Esophagus (tissue), 2 donors: ENCODE data around the gene LAMTOR1. TPM values are rescaled to one million over a fixed set of nuclear protein-coding genes. Genes with fewer than 3 reads are reported as not detected.
A peak's percentile ranks its signal among the peaks of the same experiment; 100 is the strongest.
"Not testable (repeated sequence)": the region's sequence is repeated elsewhere in the genome, so short reads cannot be mapped to it uniquely, and the experiment has no call there.

Experiments used
- H3K27ac ChIP-seq, 2 donors: one replicate each; pipeline ENCODE4 v1.5.1; 2013; ENCODE audit warnings: low read depth in 2 of 2, mild to moderate bottlenecking in 2 of 2, inconsistent platforms in 1 of 2, low read length in 1 of 2, moderate library complexity in 1 of 2
- H3K27me3 ChIP-seq, 2 donors: one replicate each; pipeline ENCODE4 v1.6.1; 2013; ENCODE audit warnings: low read length in 2 of 2, control low read depth in 1 of 2, mild to moderate bottlenecking in 1 of 2; ENCODE audit not compliant: insufficient read depth in 2 of 2, control insufficient read depth in 1 of 2
- H3K36me3 ChIP-seq, 2 donors: one replicate each; pipeline ENCODE4 v1.6.1; 2013; ENCODE audit warnings: low read length in 1 of 2; ENCODE audit not compliant: control insufficient read depth in 2 of 2, insufficient read depth in 2 of 2
- H3K4me1 ChIP-seq, 2 donors: one replicate each; pipeline ENCODE4 v1.6.1; 2013; ENCODE audit warnings: low read length in 1 of 2; ENCODE audit not compliant: control insufficient read depth in 2 of 2, insufficient read depth in 2 of 2
- H3K4me3 ChIP-seq, 2 donors: one replicate each; pipeline ENCODE4 v1.5.1; 2013; ENCODE audit warnings: low read length in 2 of 2, mild to moderate bottlenecking in 2 of 2, low read depth in 1 of 2, moderate library complexity in 1 of 2
- H3K9me3 ChIP-seq, 2 donors: one replicate each; pipeline ENCODE4 v1.6.1; 2013; ENCODE audit warnings: mild to moderate bottlenecking in 2 of 2, low read depth in 1 of 2, low read length in 1 of 2, moderate library complexity in 1 of 2; ENCODE audit not compliant: control insufficient read depth in 2 of 2, insufficient read depth in 1 of 2
- WGBS, 2 donors: extraction: QIAGEN DNeasy Blood & Tissue Kit; methylation state at CpG; one replicate each; pipeline ENCODE4 v1.1.7; 2013; 5-methylcytosine and 5-hydroxymethylcytosine counted together
- polyA plus RNA-seq, 2 donors: library from polyadenylated mRNA; stranded (reverse); fragments of 200-250 nt; gene quantifications; one replicate each; pipeline ENCODE4 v1.2.3, GENCODE V29; 2013
- donor health status: healthy with polysubstance abuse.
- donor health status: Bipolar disorder and iron deficiency.

LAMTOR1 gene
- polyA plus RNA-seq, result 100 to 1,000 TPM in 1 of 2 donors, 10 to 100 TPM in 1; 50.6 to 109 TPM

GRCh38 chr11:72102946-72103753 is at the start of gene LAMTOR1:
TSS of gene LAMTOR1 (minus strand) at chr11:72103297. CDS start at chr11:72103224, 73 bp downstream.
- Histone ChIP-seq H3K4me3 (peak within 1 kb of the TSS; percentile 75 to 85), H3K9me3 (no peaks in the 10 kb centered on the region), H3K36me3 (peaks cover 9 to 10% of the 10 kb centered on the region in 2 donors), H3K4me1 (peaks cover 6 to 17% of the 10 kb centered on the region in 2 donors), H3K27ac (peak within 1 kb of the TSS; percentile 93 to 97), H3K27me3 (no peaks in the 10 kb centered on the region)
- 2 to 3% methylated on average over 58 to 64 of the region's 64 CpGs for WGBS, 2 donors

DNA sequence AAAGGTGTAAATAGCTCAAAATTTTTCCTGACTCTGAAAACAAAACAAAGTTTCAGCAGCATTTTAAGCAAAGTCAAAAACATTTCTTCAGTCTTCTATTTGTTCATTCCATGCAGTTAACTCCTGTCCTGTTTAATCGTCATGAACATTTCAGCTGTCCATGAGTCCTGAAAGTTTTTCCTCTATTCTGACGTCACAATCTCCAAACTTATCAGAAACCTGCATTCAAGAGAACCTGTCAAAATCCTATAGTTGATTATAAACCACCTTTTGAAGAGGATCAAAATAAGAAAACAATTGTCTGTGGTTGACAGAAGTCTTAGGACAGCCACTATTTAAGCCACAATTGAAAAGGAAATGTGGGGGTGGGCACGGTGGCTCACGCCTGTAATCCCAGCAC is 47.8 kb upstream of the LAMTOR1 start:
- no peaks in the 10 kb centered on the region for H3K9me3 ChIP-seq
- no peak overlapping the region for H3K4me3 ChIP-seq
- WGBS, 2 donors, result 63 to 77% methylated on average over 4 of the region's 4 CpGs
- H3K27ac ChIP-seq, result no peak overlapping the region
- no peaks in the 10 kb centered on the region for H3K36me3 ChIP-seq
- H3K4me1 ChIP-seq, result no peaks in the 10 kb centered on the region
- H3K27me3 ChIP-seq, result no peaks in the 10 kb centered on the region

DNA sequence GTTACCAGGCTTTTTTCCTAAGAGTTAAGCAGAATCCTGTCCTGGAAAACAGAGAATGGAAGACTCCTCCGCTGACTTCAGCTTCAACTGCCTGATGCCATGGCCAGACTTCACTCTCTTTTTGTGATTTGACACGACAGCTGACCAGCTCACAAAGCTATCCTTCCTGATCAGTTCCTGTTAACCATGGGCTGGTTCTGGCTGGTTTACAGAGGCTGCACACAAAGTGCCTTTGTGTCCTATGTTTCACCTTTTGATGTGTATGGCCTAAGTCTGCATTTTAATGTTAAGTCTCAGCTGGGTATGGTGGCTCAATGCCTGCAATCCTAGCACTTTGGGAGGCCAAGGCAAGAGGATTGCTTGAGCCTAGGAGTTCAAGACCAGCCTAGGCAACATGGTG is 43.5 kb upstream of the LAMTOR1 start:
- H3K9me3 ChIP-seq, result no peaks in the 10 kb centered on the region
- H3K4me3 ChIP-seq, result no peak overlapping the region
- H3K36me3 ChIP-seq, result no peaks in the 10 kb centered on the region
- 35 to 37% methylated on average over 2 of the region's 2 CpGs for WGBS, 2 donors
- no peak overlapping the region for H3K27ac ChIP-seq
- no peaks in the 10 kb centered on the region for H3K27me3 ChIP-seq
- no peaks in the 10 kb centered on the region for H3K4me1 ChIP-seq

DNA sequence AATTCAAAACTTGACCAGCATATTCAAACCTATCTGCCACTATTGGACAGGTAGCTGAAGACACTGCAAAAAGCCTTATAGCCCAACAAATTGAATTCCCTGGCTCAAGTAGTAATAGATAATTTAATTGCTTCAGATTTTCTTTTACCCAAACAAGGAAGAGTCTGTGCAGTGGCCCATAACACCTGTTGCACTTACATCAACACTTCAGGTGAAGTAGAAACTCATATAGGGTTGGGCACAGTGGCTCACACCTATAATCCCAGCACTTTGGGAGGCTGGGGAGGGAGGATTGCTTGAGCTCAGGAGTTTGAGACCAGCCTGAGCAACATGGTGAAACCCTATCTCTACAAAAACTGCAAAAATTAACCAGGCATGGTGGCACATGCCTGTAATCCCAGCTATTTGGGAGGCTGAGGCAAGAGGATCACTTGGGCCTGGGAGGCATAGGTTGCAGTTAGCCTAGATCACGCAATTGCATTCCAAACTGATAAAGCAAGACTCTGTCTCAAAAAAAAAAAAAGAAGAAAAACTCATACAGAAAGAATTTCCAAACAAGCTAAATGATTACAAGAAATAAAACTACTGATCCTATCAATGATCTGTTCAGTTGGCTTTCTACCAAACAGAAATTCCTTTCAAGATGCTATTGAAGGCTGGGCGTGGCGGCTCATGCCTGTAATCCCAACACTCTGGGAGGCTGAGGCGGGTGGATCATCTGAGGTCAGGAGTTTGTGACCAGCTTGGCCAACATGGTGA is 41.9 kb upstream of the LAMTOR1 start:
- Histone ChIP-seq H3K4me1 (no peaks in the 10 kb centered on the region), H3K27ac (peak overlapping the region in 1 of 2 donors; percentile 12), H3K36me3 (no peaks in the 10 kb centered on the region), H3K4me3 (no peak overlapping the region), H3K27me3 (no peaks in the 10 kb centered on the region), H3K9me3 (no peaks in the 10 kb centered on the region)
- 53 to 59% methylated on average over 4 of the region's 4 CpGs for WGBS, 2 donors

- H3K27ac ChIP-seq, H3K36me3 ChIP-seq, H3K4me3 ChIP-seq, H3K27me3 ChIP-seq, H3K4me1 ChIP-seq, H3K9me3 ChIP-seq: not testable (repeated sequence)
- 44 to 53% methylated on average over 1 of the region's 1 CpG for WGBS, 2 donors
These were observed 39.4 kb upstream of the LAMTOR1 start for GRCh38 chr11:72142543-72142942.

GRCh38 chr11:72142086-72142485 is 39.0 kb upstream of the LAMTOR1 start:
- H3K27ac ChIP-seq, result peak overlapping the region in 1 of 2 donors; percentile 33
- H3K36me3 ChIP-seq, H3K27me3 ChIP-seq, H3K4me1 ChIP-seq, H3K9me3 ChIP-seq, H3K4me3 ChIP-seq: not testable (repeated sequence)
- 29 to 54% methylated on average over 1 of the region's 1 CpG for WGBS, 2 donors

GRCh38 chr11:72141066-72141465 is 38.0 kb upstream of the LAMTOR1 start:
- H3K27ac ChIP-seq, result no peak overlapping the region
- H3K4me3 ChIP-seq, result no peak overlapping the region
- no peaks in the 10 kb centered on the region for H3K9me3 ChIP-seq
- H3K4me1 ChIP-seq, result peaks cover 0 to 5% of the 10 kb centered on the region in 2 donors
- H3K36me3 ChIP-seq, result no peaks in the 10 kb centered on the region
- WGBS, 2 donors, result 56 to 63% methylated on average over 3 of the region's 3 CpGs
- H3K27me3 ChIP-seq, result no peaks in the 10 kb centered on the region

DNA sequence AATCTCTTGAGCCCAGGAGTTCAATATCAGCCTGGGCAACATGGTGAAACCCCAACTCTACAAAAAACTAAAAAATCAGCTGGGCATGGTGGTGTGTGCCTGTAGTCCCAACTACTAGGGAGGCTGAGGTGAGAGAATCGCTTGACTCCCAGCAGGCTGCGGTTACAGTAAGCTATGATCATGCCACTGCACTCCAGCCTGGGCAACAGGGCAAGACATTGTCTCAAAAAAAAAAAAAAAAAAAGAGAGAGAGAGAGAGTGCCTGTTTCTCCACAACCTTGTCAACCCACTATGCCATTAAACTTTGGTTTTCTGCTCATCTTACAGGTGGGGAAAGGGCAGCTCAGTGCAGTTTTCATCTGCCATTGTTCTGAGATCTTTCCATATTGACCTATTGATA is 37.6 kb upstream of the LAMTOR1 start:
- Histone ChIP-seq H3K4me1 (peaks cover 0 to 9% of the 10 kb centered on the region in 2 donors), H3K27ac (no peak overlapping the region), H3K4me3 (no peak overlapping the region), H3K9me3 (no peaks in the 10 kb centered on the region), H3K36me3 (no peaks in the 10 kb centered on the region), H3K27me3 (no peaks in the 10 kb centered on the region)
- WGBS, 2 donors, result 93 to 98% methylated on average over 2 of the region's 2 CpGs

DNA sequence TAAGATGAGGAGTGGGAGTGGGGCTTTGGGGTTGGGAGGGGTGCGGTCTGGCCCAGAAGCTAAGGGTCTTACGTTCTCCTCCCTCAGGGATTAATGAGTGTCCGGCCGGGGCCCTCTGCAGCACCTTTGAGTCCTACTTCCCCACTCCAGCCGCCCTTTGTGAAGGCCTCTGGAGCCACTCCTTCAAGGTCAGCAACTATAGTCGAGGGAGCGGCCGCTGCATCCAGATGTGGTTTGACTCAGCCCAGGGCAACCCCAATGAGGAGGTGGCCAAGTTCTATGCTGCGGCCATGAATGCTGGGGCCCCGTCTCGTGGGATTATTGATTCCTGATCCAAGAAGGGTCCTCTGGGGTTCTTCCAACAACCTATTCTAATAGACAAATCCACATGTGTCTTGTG is 36.4 kb upstream of the LAMTOR1 start:
- Histone ChIP-seq H3K27ac (no peak overlapping the region), H3K27me3 (no peaks in the 10 kb centered on the region), H3K4me3 (no peak overlapping the region), H3K4me1 (peaks cover 0 to 9% of the 10 kb centered on the region in 2 donors), H3K9me3 (no peaks in the 10 kb centered on the region), H3K36me3 (no peaks in the 10 kb centered on the region)
- 93% methylated on average over 11 of the region's 11 CpGs for WGBS, 2 donors
